Left ventricle myocardium inferior (tissue), 1 donor: ENCODE data around the gene HSPA4L. TPM values are rescaled to one million over a fixed set of nuclear protein-coding genes. Genes with fewer than 3 reads are reported as not detected.

Experiments used
- DNase-seq: peaks from one replicate; pipeline ENCODE4 v3.0.0-alpha.2; 2020
- H3K27ac ChIP-seq: fragments of 200-600 bp; replicated peaks from 2 replicates; pipeline ENCODE4 v1.8.0; 2021
- H3K27me3 ChIP-seq: fragments of 200-600 bp; 2 replicates; pipeline ENCODE4 v1.8.0; 2021; ENCODE audit warnings: low read depth
- H3K36me3 ChIP-seq: fragments of 200-600 bp; 2 replicates; pipeline ENCODE4 v1.8.0; 2021
- H3K4me1 ChIP-seq: fragments of 200-600 bp; 2 replicates; pipeline ENCODE4 v1.8.0; 2021
- H3K4me3 ChIP-seq: fragments of 200-600 bp; 2 replicates; pipeline ENCODE4 v1.8.0; 2021; ENCODE audit warnings: mild to moderate bottlenecking, moderate library complexity
- H3K9me3 ChIP-seq: fragments of 200-600 bp; replicated peaks from 2 replicates; pipeline ENCODE4 v1.8.0; 2021
- CTCF ChIP-seq: fragments of 200-600 bp; IDR thresholded peaks from 2 replicates; pipeline ENCODE4 v1.8.0; 2021; ENCODE audit warnings: antibody characterized with exemption, mild to moderate bottlenecking, borderline replicate concordance
- intact Hi-C: fragments of 100-400 bp; cut with micrococcal nuclease; formaldehyde crosslinking; loops from one replicate; pipeline ENCODE4 v1.11.0; 2022
- total RNA-seq: library from RNA; stranded (reverse); fragmentation: NEBNext Ultra II Directional; extraction: Animal tissue kit (Norgen Biotek cat#: 25700); gene quantifications from one replicate; pipeline ENCODE4 v1.2.1, GENCODE V29; 2021
- donor health status: DM: no; HTN: yes; CAD: no; lungs with severe emphysema.

The HSPA4L gene
- total RNA-seq, 1 donor from 2014 or later = 16.1 TPM

GRCh38 chr4:127771535-127772275 is 10.4 kb upstream of the HSPA4L start:
- Histone ChIP-seq H3K9me3 (no peaks in the 10 kb centered on the region), H3K4me3 (no peak overlapping the region), H3K4me1 (no peaks in the 10 kb centered on the region), H3K27ac (no peak overlapping the region), H3K36me3 (no peaks in the 10 kb centered on the region), H3K27me3 (peaks cover 12% of the 10 kb centered on the region)
- TF ChIP-seq CTCF = no peak
- intact Hi-C loops = no loop called here
- DNase-seq = no peak

DNA sequence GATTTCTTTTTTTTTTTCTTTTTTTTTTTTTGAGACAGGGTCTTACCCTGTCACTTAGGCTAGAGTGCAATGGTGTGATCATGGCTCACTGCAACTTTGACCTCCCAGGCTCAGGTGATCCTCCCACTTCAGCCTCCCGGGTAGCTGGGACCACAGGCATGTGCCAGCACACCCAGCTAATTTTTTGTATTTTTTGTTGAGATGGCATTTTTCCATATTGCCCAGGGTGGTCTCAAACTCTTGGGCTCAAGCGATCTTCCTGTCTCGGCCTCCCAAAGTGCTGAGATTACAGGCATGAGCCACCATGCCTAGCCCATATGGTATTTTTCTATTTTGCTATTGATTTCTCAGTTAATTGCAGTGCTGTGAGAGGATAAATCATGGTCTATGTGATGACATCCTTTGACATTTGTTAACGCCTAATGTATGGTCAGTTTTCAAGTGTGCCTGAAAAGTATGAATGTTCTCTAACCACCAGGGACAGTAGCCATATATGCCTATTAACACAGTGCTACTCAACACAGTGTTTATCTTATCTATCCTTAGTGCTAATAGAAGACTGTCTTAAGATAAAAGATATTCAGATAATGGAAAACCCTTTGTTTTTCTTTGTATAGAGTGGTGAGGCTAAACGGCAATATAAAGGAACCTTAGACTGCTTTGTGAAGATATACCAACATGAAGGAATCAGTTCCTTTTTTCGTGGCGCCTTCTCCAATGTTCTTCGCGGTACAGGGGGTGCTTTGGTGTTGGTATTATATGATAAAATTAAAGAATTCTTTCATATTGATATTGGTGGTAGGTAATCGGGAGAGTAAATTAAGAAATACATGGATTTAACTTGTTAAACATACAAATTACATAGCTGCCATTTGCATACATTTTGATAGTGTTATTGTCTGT is 9.1 kb upstream of the HSPA4L start:
- no peak overlapping the region for H3K27ac ChIP-seq
- intact Hi-C loops = no loop called here
- no peaks in the 10 kb centered on the region for H3K36me3 ChIP-seq
- H3K9me3 ChIP-seq = no peaks in the 10 kb centered on the region
- H3K4me1 ChIP-seq = no peaks in the 10 kb centered on the region
- no peak overlapping the region for H3K4me3 ChIP-seq
- H3K27me3 ChIP-seq = peaks cover 12% of the 10 kb centered on the region
- no peak for DNase-seq
- TF ChIP-seq CTCF = no peak

DNA sequence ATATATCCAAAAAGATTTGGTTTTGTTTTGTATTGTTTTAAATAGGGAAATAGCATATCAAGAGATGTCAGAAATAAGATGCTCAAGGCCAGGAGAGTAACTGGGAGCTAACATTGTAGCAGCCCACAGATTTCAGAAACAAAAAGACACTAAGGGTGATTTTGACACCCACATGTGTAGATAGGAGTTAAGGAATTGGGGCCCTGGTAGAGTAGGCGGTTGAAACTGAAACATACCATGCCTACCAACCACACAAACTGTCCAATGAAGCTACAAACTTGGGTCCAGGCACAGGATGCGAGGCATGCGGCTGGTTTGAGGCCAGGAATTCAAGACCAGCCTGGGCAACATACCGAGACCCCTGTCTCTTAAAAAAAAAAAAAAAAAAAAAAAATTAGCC is 6.3 kb upstream of the HSPA4L start:
- intact Hi-C loops = no loop called here
- no peak overlapping the region for H3K4me3 ChIP-seq
- peaks cover 12% of the 10 kb centered on the region for H3K27me3 ChIP-seq
- H3K4me1 ChIP-seq = no peaks in the 10 kb centered on the region
- DNase-seq = no peak
- H3K9me3 ChIP-seq = no peaks in the 10 kb centered on the region
- H3K36me3 ChIP-seq = no peaks in the 10 kb centered on the region
- no peak overlapping the region for H3K27ac ChIP-seq
- no peak for TF ChIP-seq CTCF

GRCh38 chr4:127776620-127777019 is 5.5 kb upstream of the HSPA4L start:
- intact Hi-C loops = no loop called here
- H3K36me3 ChIP-seq = no peaks in the 10 kb centered on the region
- DNase-seq = no peak
- H3K4me1 ChIP-seq = peaks cover 3% of the 10 kb centered on the region
- H3K4me3 ChIP-seq = no peak overlapping the region
- H3K27me3 ChIP-seq = peaks cover 12% of the 10 kb centered on the region
- TF ChIP-seq CTCF = no peak
- no peaks in the 10 kb centered on the region for H3K9me3 ChIP-seq
- no peak overlapping the region for H3K27ac ChIP-seq

GRCh38 chr4:127777487-127777886 is 4.6 kb upstream of the HSPA4L start:
- DNase-seq = no peak
- no peak for TF ChIP-seq CTCF
- Histone ChIP-seq H3K4me1 (peaks cover 9% of the 10 kb centered on the region), H3K4me3 (no peak overlapping the region), H3K9me3 (no peaks in the 10 kb centered on the region), H3K27ac (no peak overlapping the region), H3K36me3 (no peaks in the 10 kb centered on the region), H3K27me3 (peaks cover 12% of the 10 kb centered on the region)
- intact Hi-C loops = no loop called here
